ENCODE measurements around the gene KLF13.

KLF13 gene

GRCh38 chr15:31403096-31403495 is 76.5 kb downstream of the KLF13 start:
- Histone ChIP-seq H3K4me1 (peaks cover 48 to 73% (median 59%) of the 10 kb centered on the region in 10 experiments), H3K4me2 (peak overlapping the region; percentile 25 to 77 (median 56); a peak in 21 of 22 replicates), H3K27ac (peak overlapping the region in 5 of 11 experiments; percentile 3 to 51 (median 6); a peak in 5 of 22 replicates), H3K9me3 (replicated peaks in 1 of 11) (peaks cover 9 to 47% (median 38%) of the 10 kb centered on the region in 11 experiments), H4K20me1 (no peaks in the 10 kb centered on the region), H3K9ac (no peak overlapping the region), H3K27me3 (no peaks in the 10 kb centered on the region), H3K36me3 (0 out of 22 replicates have a peak, but pooled peaks cover 0 to 4% (median 0%) of the 10 kb centered on the region in 11 experiments), H3K4me3 (no peak overlapping the region)
- no peak for TF ChIP-seq Cebpa-rat (IDR thresholded peaks at IDR 0.05)

- peak overlapping the region in 2 of 11 experiments; percentile 64 to 70; a peak in 4 of 22 replicates for H3K4me2 ChIP-seq
- no peaks in the 10 kb centered on the region for H3K27me3 ChIP-seq
- no peaks in the 10 kb centered on the region for H4K20me1 ChIP-seq
- H3K4me3 ChIP-seq: no peak overlapping the region
- H3K27ac ChIP-seq: 0 out of 22 replicates have a peak overlapping the region, but pooled peaks of 2 of the 11 experiments have one; percentile 5 to 48
- no peak overlapping the region for H3K9ac ChIP-seq
- peaks cover 14 to 52% (median 43%) of the 10 kb centered on the region in 11 experiments for H3K9me3 ChIP-seq (replicated peaks in 1 of 11)
- H3K36me3 ChIP-seq: 0 out of 22 replicates have a peak, but pooled peaks cover 0 to 4% (median 0%) of the 10 kb centered on the region in 11 experiments
- peaks cover 43 to 68% (median 54%) of the 10 kb centered on the region in 10 experiments for H3K4me1 ChIP-seq
- no peak for TF ChIP-seq Cebpa-rat (IDR thresholded peaks at IDR 0.05)
Observed at GRCh38 chr15:31403606-31404005, 77.0 kb downstream of the KLF13 start.

- no peaks in the 10 kb centered on the region for H3K27me3 ChIP-seq
- no peak overlapping the region for H3K4me3 ChIP-seq
- 0 out of 22 replicates have a peak, but pooled peaks cover 0 to 4% (median 0%) of the 10 kb centered on the region in 11 experiments for H3K36me3 ChIP-seq
- peak overlapping the region in 1 of 11 experiments; percentile 55; a peak in 1 of 22 replicates for H3K4me2 ChIP-seq
- TF ChIP-seq Cebpa-rat (IDR thresholded peaks at IDR 0.05): no peak
- peaks cover 21 to 59% (median 50%) of the 10 kb centered on the region in 11 experiments for H3K9me3 ChIP-seq (replicated peaks in 1 of 11)
- H3K4me1 ChIP-seq: peaks cover 36 to 63% (median 49%) of the 10 kb centered on the region in 10 experiments
- no peaks in the 10 kb centered on the region for H4K20me1 ChIP-seq
- H3K27ac ChIP-seq: no peak overlapping the region
- no peak overlapping the region for H3K9ac ChIP-seq
Observed at GRCh38 chr15:31404345-31404744, 77.7 kb downstream of the KLF13 start.

GRCh38 chr15:31405200-31405920 is 78.7 kb downstream of the KLF13 start:
- Histone ChIP-seq H3K36me3 (0 out of 22 replicates have a peak, but pooled peaks cover 0 to 4% (median 0%) of the 10 kb centered on the region in 11 experiments), H3K27ac (peak overlapping the region in 7 of 11 experiments; percentile 0 to 45 (median 18); a peak in 8 of 22 replicates), H3K27me3 (no peaks in the 10 kb centered on the region), H4K20me1 (no peaks in the 10 kb centered on the region), H3K4me3 (no peak overlapping the region; a peak in 1 of 20 replicates), H3K4me2 (peak overlapping the region; percentile 3 to 66 (median 45); a peak in 20 of 22 replicates), H3K9ac (no peak overlapping the region), H3K9me3 (replicated peaks in 1 of 11) (peaks cover 28 to 68% (median 53%) of the 10 kb centered on the region in 11 experiments), H3K4me1 (peaks cover 28 to 53% (median 40%) of the 10 kb centered on the region in 10 experiments)
- TF ChIP-seq Cebpa-rat (IDR thresholded peaks at IDR 0.05): no peak

- Histone ChIP-seq H3K4me1 (peaks cover 24 to 45% (median 35%) of the 10 kb centered on the region in 10 experiments), H3K4me2 (no peak overlapping the region), H3K27me3 (no peaks in the 10 kb centered on the region), H3K27ac (no peak overlapping the region), H3K9ac (no peak overlapping the region), H3K9me3 (replicated peaks in 1 of 11) (peaks cover 28 to 68% (median 53%) of the 10 kb centered on the region in 11 experiments), H3K36me3 (0 out of 22 replicates have a peak, but pooled peaks cover 0 to 4% (median 0%) of the 10 kb centered on the region in 11 experiments), H3K4me3 (no peak overlapping the region), H4K20me1 (no peaks in the 10 kb centered on the region)
- no peak for TF ChIP-seq Cebpa-rat (IDR thresholded peaks at IDR 0.05)
Observed at GRCh38 chr15:31407376-31407775, 80.7 kb downstream of the KLF13 start.

GRCh38 chr15:31407851-31408250 is 81.2 kb downstream of the KLF13 start:
- 0 out of 22 replicates have a peak, but pooled peaks cover 0 to 4% (median 0%) of the 10 kb centered on the region in 11 experiments for H3K36me3 ChIP-seq
- peaks cover 28 to 68% (median 53%) of the 10 kb centered on the region in 11 experiments for H3K9me3 ChIP-seq (replicated peaks in 1 of 11)
- no peaks in the 10 kb centered on the region for H4K20me1 ChIP-seq
- H3K27ac ChIP-seq: no peak overlapping the region
- H3K27me3 ChIP-seq: no peaks in the 10 kb centered on the region
- H3K4me3 ChIP-seq: no peak overlapping the region
- H3K4me1 ChIP-seq: peaks cover 24 to 45% (median 35%) of the 10 kb centered on the region in 10 experiments
- H3K4me2 ChIP-seq: no peak overlapping the region
- TF ChIP-seq Cebpa-rat (IDR thresholded peaks at IDR 0.05): no peak
- H3K9ac ChIP-seq: no peak overlapping the region

- Histone ChIP-seq H3K4me3 (no peak overlapping the region), H3K36me3 (0 out of 22 replicates have a peak, but pooled peaks cover 0 to 4% (median 0%) of the 10 kb centered on the region in 11 experiments), H3K4me2 (peak overlapping the region in 2 of 11 experiments; percentile 1 to 6; a peak in 2 of 22 replicates), H3K4me1 (peaks cover 28 to 47% (median 38%) of the 10 kb centered on the region in 10 experiments), H3K27ac (no peak overlapping the region), H3K9me3 (replicated peaks in 1 of 11) (peaks cover 25 to 61% (median 49%) of the 10 kb centered on the region in 11 experiments), H3K9ac (no peak overlapping the region), H4K20me1 (no peaks in the 10 kb centered on the region), H3K27me3 (no peaks in the 10 kb centered on the region)
- TF ChIP-seq Cebpa-rat (IDR thresholded peaks at IDR 0.05): no peak
Observed at GRCh38 chr15:31408724-31409123, 82.1 kb downstream of the KLF13 start.

GRCh38 chr15:31409171-31409570 is 82.5 kb downstream of the KLF13 start:
- Histone ChIP-seq H3K27ac (no peak overlapping the region), H3K36me3 (0 out of 22 replicates have a peak, but pooled peaks cover 0 to 4% (median 0%) of the 10 kb centered on the region in 11 experiments)

GRCh38 chr15:31412824-31413223 is 86.2 kb downstream of the KLF13 start:
- peak overlapping the region; percentile 25 to 82 (median 65) for H3K4me2 ChIP-seq
- peak overlapping the region in 9 of 11 experiments; percentile 13 to 78 (median 66); a peak in 16 of 22 replicates for H3K27ac ChIP-seq
- H3K36me3 ChIP-seq: no peaks in the 10 kb centered on the region
- peaks cover 15 to 45% (median 29%) of the 10 kb centered on the region in 10 experiments for H3K4me1 ChIP-seq
- peak overlapping the region in 2 of 10 experiments; percentile 7 to 15; a peak in 2 of 20 replicates for H3K4me3 ChIP-seq
- peaks cover 17 to 29% (median 24%) of the 10 kb centered on the region in 11 experiments for H3K9me3 ChIP-seq (replicated peaks in 1 of 11)
- no peaks in the 10 kb centered on the region for H4K20me1 ChIP-seq
- H3K9ac ChIP-seq: peak overlapping the region in 8 of 11 experiments; percentile 10 to 63 (median 38); a peak in 9 of 22 replicates
- TF ChIP-seq Cebpa-rat (IDR thresholded peaks at IDR 0.05): peak in 4 of 11 experiments; percentile 50 to 81 (median 68); a peak in 7 of 22 replicates
- H3K27me3 ChIP-seq: no peaks in the 10 kb centered on the region

More at GRCh38 chr15:31409171-31409570, 82.5 kb downstream of the KLF13 start:
- Histone ChIP-seq H3K4me3 (no peak overlapping the region), H3K9ac (no peak overlapping the region), H3K4me1 (peaks cover 28 to 51% (median 38%) of the 10 kb centered on the region in 10 experiments), H3K4me2 (peak overlapping the region in 3 of 11 experiments; percentile 1 to 6 (median 5); a peak in 3 of 22 replicates), H4K20me1 (no peaks in the 10 kb centered on the region), H3K9me3 (replicated peaks in 1 of 11) (peaks cover 21 to 57% (median 45%) of the 10 kb centered on the region in 11 experiments), H3K27me3 (no peaks in the 10 kb centered on the region)
- TF ChIP-seq Cebpa-rat (IDR thresholded peaks at IDR 0.05): no peak

Measured in BLaER1 treated with 17β-estradiol and CSF1 and Interleukin-3, amounts not matched to agents 10 nM and 100 nM (cell line).